SKM-1 (cell line): Measurements from ENCODE around the gene CTSH.
"Not testable (repeated sequence)": the region's sequence is repeated elsewhere in the genome, so short reads cannot be mapped to it uniquely, and the experiment has no call there.

Source experiments
- DNase-seq: peaks from one replicate; lab custom pipeline; 2025; ENCODE audit not compliant: unreplicated experiment; lab: John Stamatoyannopoulos, UW

Gene CTSH

GRCh38 chr15:78942741-78943140, 2.1 kb downstream of the CTSH start:
- no peak for DNase-seq

GRCh38 chr15:78938658-78939488, 6.0 kb downstream of the CTSH start:
- no peak for DNase-seq

GRCh38 chr15:78937132-78937739, 7.6 kb downstream of the CTSH start:
- no peak for DNase-seq

- no peak for DNase-seq
These were observed 10.2 kb downstream of the CTSH start for GRCh38 chr15:78934655-78935023.

- DNase-seq, result no peak
These were observed 10.8 kb downstream of the CTSH start for GRCh38 chr15:78933823-78934654.

GRCh38 chr15:78933187-78933822, 11.5 kb downstream of the CTSH start:
- no peak for DNase-seq

- no peak for DNase-seq
These were observed 12.5 kb downstream of the CTSH start for GRCh38 chr15:78932258-78932808.

- no peak for DNase-seq
These were observed 13.2 kb downstream of the CTSH start for GRCh38 chr15:78931439-78932257.

- no peak for DNase-seq
These were observed 14.1 kb downstream of the CTSH start for GRCh38 chr15:78930577-78931388.

- no peak for DNase-seq
These were observed 15.1 kb downstream of the CTSH start for GRCh38 chr15:78929536-78930264.

- no peak for DNase-seq
These were observed 16.2 kb downstream of the CTSH start for GRCh38 chr15:78928616-78929093.

- DNase-seq, result not testable (repeated sequence)
These were observed 16.7 kb downstream of the CTSH start for GRCh38 chr15:78928176-78928575.

- no peak for DNase-seq
These were observed 17.6 kb downstream of the CTSH start for GRCh38 chr15:78927077-78927790.

- no peak for DNase-seq
These were observed 18.7 kb downstream of the CTSH start for GRCh38 chr15:78925956-78926743.

- DNase-seq, result no peak
These were observed 19.7 kb downstream of the CTSH start for GRCh38 chr15:78925076-78925624.

GRCh38 chr15:78923480-78924360, 21.1 kb downstream of the CTSH start:
- DNase-seq, result no peak
